NK-92 treated with Interleukin-12 subunit alpha and Interleukin-12 subunit beta, amount 100 ng/mL, for 24 hours (cell line): ENCODE results near the gene FKBP8.
"Not testable (repeated sequence)": the region's sequence is repeated elsewhere in the genome, so short reads cannot be mapped to it uniquely, and the experiment has no call there.

Source experiments
- DNase-seq: peaks from one replicate; lab custom pipeline; 2025; lab: John Stamatoyannopoulos, UW

FKBP8 gene

DNA sequence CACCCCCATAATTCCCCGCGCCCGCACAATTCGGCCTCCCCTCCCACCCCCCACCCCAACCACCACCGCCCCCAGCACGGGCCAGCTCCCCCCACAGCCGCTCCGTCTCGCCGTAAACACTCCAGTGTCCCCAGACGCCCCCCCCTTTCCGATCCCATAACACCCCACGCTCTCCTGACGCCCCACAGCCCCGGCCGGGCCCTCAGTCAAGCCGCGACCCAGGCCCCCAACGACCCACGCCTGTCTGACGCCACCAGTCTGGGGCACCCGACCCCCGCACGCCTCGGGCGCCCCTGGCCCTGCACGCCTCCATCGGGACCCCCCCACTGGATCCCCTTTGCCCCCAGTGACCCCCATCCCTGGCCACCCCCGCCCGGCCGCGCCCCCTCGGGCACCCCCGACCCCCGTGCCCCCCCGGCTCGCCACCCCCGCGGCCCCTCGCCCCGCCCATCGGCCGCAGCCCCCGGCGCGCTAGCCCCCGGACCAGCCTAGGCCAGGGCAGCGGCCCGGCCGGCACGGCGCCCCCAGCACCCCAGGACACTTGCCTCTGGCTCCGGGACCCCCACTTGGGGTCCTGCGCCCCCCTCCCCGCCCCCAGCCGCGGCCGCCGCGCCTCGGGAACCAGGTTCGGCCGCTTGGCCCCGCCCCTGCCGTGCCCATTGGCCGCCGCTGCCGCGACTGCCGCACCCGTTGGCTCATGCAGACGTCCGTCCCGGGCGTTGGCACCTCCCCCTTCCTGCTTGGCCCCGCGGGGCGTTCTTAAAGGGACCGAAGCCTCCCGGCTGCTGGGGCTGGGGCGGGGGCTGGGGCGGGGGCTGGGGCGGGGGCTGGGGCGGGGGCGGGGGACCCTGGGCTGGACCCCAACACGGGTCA is at the start of gene FKBP8:
Gene FKBP8 (minus strand): TSS at position 633 of the 873 bp plus-strand sequence. CDS start 1,603 bp downstream, outside the sequence.
- DNase-seq, result peak; percentile 86

DNA sequence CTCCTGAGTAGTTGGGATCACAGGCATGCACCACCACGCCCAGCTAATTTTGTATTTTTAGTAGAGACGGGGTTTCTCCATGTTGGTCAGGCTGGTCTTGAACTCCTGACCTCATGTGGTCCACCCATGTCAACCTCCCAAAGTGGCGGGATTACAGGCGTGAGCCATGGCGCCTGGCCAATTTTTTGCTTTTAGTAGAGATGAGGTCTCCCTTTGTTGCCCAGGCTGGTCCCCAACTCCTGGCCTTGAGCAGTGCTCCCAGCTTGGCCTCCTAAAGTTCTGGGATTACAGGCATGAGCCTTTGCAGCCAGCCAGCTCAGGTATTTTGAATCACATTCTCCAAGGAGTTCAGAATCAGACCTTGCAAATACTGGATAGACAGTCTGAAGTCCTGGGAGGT is 49.4 kb upstream of the FKBP8 start:
- not testable (repeated sequence) for DNase-seq

DNA sequence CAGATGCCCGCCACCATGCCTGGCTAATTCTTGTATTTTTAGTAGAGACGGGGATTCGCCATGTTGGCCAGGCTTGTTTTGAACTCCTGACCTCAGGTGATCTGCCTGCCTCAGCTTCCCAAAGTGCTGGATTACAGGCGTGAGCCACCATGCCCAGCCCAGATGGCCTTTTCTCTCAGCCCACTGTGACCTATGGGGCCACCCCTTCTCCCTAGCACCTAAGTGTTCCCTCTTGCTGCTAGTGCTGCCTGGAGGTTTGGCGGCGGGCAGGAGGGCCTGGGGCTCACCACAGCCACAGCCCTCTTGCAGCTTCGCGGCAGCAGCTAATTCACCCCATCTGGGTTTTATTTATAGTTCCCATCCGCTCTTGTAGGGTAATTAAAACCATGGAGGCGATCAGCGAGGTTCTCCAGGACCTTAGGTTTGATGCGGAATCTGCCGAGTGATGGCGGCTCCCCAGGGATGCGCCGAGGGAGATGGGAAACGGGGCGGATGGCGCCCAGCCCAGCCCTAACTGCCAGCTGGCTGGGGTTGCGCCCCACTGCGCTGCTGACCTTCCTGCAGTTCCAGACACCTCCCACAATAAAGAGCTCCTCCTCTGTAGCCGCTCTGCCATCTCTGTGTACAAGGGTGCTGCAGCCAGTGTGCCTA is 48.5 kb upstream of the FKBP8 start:
- no peak for DNase-seq

DNA sequence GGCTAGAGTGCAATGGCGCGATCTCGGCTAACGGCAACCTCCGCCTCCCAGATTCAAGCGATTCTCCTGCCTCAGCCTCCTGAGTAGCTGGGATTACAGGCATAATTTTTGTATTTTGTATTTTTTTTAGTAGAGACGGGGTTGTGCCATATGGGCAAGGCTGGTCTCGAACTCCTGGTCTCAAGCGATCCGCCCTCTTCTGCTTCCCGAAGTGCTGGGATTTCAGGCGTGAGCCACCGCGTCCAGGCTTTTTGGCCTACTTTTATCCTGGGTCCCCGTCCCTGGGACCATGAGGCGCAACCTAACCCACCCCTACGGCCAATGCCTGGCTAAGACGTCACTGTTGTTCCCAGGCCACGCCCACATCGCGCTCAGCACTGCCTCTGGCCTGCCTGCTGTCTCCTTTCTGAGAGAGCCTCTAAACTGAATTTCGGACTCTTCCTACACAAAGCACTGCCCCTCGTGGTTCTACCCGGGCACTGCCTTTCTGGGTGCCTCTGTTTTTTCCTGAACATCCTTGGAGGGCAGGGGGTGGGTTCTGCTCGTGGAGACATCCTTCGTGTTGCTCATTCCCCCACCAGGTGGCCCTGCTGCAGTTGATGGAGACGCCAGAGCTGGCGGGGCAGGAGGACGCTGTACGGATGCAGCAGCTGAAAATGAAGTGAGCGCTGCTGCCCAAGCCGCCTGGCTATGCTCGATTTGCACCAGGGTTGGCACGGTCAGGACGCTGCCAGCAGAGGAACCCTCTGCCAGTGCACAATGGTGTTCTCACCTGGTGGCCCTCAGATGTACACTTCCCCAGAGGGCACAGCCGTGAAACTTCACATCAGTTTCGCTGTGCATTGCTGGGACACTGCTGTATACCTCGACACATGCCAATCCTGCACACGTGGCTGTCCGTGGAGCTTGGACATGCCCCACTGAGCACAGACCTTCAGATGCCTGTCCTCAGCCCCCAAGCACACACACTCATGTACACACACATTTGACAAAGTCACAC is 47.2 kb upstream of the FKBP8 start:
- DNase-seq, result no peak

DNA sequence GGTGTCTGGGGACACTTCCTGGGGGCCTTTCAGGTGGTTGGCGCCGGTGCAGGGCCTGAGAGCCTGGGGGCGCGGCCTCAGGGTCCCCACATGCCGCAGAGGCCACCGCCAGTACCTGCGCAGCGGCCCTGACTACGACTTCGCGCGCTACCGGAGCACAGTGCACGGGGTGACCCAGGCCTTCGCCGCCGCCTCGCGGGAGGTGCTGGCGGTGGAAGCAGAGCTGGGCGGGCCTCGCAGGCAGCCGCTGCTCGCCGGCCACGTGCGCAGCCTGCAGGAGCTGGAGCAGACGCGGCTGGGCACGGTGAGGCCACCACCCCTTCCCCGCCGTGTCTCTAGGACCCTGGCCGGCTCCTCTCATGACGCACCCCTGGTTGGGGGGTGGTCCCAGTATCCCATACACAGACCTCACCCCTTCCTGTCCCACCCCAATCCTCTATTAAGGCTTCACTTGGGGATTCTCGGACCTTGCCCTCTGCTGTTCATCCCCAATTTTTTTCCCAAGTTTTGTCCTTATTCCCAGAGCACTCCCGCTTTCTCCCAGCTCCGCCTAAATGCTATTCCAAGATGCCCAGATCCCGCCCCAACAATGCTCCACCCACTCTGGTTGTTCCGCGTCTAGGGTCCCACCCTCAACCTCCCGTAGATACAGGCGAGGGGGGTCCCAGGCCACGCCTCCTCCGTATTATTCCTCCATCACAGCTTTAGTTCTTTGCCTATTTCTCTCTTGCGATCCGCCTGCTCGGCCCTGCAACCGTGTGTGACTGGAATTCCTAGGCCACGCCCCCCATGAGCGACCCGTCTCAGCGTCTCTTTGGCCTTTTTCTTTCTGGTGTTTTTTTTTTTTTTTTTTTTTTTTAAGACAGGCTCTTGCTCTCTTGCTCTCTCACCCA is 46.3 kb upstream of the FKBP8 start:
- peak; percentile 86 for DNase-seq

DNA sequence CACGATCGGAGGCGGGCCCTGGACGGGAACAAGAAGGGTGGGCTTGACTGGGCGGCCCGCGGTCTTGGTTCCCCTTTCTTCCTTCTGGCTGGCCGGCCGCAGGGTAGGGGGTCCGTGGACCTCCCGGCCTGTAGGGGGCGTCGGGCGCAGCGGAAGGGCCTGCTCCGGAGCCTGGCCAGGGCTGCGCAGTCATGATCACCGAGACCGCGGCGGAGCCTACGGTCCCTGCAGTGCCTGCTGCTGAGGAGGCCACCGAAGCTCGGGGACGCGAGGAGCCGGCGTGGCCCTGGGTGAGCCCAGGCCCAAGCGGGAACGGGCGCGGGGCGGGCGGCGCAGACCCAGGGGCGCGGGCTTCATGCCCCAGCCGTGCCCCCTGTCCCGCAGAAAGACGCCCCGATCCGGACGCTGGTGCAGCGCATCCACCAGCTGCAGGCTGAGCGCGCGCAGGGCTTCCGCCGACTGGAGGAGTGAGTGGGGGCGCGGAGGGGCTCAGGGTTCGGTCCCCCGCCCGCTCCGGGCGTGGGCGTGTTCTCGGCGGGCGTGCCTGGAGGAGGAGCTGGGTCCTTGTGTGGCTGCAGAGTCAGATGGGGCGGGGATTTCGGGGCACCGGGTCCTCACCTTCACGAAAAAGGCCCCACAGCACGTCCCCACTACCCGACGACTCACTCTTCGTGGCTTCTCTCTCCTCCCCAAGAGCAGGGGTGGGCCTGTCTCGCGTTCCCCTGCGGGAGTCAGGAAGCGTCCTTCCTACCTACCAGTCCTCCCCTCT is 45.4 kb upstream of the FKBP8 start, which contains the start of gene REX1BD:
Gene REX1BD (plus strand): TSS at position 188 of the 769 bp plus-strand sequence. CDS start 4 bp downstream, at position 192.
- DNase-seq, result peak; percentile 88

DNA sequence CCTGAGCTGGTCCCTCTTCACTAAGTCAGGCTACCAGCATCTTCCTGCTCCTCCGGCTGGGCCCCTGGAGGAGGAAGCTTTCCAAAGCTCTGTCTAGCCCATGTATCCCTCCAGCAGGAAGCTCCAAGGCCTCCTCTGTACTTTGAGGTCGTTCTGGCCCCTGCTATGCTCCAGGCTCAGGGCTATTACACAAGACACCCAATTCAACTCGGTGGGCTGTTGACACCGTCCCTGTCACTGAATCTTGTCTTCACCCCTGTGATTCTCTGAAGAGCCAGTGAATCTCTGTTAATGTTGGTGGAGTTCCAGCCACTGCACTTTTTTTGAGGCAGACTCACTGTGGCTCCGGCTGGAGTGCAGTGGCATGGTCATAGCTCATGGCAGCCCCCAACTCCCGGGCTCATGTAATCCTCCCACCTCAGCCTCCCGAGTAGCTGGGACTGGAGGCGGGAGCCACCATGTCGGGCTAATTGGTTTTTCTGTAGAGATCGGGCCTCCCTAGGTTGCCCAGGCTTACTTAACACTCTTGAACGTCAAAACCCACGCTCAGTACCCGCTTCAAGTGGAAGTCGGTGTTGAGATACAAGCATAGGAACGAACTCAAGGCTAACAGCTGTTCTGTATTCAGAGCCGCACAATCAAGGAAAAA is 44.7 kb upstream of the FKBP8 start:
- no peak for DNase-seq

DNA sequence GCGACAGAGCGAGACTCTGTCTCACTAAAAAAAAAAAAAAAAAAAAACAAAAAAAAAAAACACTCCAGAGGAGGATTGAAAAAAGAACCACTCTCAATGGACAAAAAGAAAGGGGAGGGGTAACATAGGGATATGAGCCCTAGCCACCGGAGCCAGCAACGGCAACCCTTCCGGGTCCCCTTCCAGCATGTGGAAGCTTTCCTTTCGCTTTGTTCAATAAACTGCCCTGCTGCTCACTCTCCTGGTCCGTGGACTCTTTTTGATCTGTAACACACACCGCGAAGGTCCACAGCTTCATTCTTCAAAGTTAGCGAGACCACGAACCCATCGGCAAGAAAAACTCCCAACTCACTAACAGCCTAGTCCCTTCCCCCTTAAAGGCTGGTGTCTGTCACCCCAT is 44.2 kb upstream of the FKBP8 start:
- no peak for DNase-seq

DNA sequence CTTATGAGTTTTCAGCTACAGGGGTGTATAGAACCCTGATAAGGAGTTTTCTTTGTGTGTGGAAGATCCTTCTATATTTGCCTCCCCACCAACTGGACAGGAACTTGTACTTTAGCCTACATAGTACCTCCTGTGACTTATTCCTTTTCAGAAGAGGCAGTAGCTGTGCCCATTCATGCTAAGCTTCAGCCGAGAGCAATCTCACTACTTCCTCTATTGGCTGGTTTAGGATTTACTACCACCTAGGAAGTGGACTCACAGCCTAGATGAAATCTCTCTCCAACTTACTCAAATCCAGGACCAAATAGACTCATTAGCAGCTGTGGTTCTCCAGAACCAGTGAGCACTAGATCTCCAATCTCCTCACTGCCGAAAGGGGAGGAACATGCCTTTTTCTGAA is 42.9 kb upstream of the FKBP8 start:
- DNase-seq, result no peak

DNA sequence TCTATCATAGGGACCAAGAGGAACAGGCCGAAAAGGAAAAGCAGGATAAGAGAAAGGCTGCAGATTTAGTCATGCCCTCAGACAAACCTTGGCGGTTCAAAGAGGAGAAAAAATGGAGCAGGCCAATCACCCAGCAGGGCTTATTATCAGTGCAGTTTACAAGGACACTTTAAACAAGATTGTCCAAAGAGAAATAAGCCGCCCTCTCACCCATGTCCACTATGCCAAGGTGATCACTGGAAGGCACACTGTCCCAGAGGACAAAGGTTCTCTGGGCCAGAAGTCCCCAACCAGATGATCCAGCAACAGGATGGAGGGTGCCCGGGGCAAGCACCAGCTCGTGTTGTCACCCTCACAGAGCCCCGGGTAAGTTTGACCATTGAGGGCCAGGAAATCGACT is 36.9 kb upstream of the FKBP8 start:
- DNase-seq, result no peak

DNA sequence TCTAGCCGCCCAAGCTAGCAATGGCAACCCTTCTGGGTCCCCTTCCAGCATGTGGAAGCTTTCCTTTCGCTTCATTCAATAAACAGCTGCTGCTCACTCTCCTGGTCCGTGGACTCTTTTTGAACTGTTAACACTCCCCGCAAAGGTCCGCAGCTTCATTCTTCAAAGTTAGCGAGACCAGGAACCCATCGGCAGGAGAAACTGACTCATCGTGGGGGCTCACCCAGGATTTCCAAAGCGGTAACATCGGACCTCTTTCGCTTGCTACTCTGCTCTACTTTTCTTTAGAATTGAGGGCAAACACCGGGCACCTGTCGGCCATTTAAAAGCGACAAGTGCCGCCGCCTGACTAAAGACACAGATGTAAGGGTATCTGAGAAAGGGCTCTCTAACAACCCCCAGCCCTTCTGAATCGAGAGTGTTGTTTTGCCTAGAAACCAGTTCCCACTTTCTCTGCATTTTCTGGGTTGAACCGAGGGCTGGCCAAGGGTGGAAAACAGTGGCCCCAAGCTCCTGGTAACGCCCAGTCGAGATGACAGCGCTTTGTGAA is 34.1 kb upstream of the FKBP8 start:
- no peak for DNase-seq

DNA sequence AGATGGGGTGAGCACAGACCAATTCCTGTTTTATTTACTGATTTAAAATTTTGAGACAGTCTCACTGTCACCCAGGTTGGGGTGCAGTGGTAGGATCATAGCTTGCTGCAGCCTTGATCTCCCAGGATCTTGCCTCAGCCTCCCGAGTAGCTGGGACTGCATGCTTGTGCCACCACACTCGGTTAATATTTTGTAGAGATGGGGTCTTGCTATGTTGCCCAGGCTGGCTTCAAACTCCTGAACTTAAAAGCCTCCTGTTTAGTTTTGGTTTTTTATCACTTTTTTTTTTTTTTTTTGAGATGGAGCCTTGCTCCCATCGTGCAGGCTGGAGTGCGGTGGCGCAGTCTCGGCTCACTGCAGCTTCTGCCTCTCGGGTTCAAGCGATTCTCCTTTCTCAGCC is 33.0 kb upstream of the FKBP8 start:
- no peak for DNase-seq

DNA sequence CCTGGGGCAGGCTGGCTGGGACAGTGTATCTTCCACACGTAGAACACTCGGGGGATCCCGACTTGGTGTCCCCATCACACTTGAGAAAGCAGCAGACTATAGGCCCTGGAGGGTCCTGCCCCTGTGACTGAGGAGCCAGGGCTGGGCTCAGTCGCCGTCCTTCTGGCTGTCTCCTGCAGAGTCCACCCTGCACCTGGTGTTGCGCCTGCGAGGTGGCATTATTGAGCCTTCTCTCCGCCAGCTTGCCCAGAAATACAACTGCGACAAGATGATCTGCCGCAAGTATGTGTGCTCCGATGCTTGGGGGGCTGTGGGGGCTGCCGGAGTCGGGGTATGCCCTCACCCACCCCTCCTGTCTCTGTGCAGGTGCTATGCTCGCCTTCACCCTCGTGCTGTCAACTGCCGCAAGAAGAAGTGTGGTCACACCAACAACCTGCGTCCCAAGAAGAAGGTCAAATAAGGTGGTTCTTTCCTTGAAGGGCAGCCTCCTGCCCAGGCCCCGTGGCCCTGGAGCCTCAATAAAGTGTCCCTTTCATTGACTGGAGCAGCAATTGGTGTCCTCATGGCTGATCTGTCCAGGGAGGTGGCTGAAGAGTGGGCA is 31.4 kb upstream of the FKBP8 start:
- DNase-seq, result no peak

DNA sequence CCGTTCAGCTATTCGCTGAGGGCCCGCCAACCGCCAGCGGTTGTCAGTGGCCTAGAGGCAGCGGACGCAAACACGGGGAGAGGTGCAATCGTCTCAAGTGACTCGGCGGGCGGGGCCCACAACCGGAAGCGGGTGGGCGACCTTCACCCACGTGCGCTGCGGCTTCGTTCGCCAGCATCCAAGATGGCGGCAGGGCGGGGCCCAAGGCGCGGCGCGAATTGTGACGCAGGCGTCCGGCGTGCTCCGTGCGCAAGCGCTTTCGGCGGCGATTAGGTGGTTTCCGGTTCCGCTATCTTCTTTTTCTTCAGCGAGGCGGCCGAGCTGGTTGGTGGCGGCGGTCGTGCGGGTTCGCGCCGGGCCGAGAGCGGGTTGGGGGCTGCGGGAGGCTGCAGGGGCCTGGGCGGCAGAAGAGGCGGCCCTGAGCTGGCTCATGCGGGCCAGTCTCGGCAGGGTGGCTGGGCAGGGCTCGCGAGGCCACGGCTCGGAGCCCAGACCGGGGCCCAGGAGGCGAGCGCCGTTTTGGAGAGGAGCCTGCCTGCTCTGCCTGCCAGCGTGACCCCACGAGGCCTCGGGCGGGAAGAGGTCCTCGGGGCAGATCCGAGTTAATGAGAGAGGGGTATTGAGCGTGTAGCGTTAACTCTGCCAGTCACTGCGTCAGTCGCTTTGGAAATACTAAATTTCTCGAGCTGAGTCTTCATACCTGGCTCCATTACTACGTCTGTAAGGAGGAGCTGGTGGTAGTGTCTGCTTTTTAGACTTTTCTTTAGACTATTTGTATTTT is 28.4 kb upstream of the FKBP8 start, which contains the start of gene UBA52:
Gene UBA52 (plus strand): TSS at position 294 of the 781 bp plus-strand sequence. CDS start 1,444 bp downstream, outside the sequence.
- DNase-seq, result peak; percentile 98

DNA sequence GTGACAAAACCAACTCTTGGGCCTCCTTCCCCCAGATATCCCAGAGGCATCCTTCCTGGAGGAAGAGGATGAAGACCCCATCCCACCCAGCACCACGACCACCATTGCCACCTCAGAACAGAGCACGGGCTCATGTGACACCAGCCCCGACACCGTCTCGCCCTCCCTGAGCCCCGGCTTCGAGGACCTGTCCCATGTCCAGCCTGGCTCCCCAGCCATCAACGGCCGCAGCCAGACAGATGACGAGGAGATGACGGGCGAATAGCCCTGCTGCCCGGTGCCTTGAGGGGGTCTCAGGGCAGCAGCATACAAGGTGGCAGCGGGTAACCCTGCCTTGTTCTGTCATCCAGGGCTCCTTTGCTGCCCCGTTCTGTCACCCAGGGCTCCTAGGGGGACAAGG is 25.0 kb upstream of the FKBP8 start:
- DNase-seq, result no peak

DNA sequence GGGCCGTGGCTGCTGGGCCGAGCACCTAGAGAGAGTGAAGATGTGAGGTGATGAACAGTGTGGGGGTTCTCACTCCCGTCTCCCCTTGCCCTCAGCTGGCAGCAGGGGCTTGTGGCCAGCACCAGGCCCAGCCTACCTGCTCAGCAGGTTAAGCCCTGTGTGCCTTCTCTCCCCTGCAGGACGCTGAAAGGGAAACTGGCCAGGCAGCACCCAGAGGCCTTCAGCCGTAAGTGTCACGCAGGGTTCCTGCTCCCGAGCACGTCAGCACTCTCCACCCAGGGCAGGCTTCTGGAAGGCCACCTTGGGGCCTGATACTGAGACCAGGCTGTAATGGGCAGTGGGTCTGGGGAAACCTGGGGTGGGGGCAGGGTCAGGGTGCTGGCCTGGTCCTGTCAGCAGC is 23.6 kb upstream of the FKBP8 start:
- DNase-seq, result no peak

DNA sequence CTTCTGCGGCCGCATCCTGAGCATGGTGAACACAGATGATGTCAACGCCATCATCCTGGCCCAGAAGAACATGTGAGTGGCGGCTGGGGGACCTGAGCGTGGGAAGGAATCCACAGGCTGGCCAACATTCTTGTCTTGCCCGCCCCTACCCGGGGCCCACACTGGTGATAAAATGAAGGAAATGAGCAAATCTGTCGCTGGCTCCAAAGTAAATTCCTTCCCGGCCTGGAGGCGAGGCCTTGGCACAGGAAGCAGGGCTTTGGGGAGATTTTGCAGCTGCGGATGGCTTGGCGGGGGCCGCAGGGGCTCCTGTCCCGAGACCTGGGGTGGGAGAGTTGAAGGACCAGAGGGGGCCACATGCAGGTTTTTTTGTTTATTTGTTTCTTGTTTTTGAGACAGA is 18.7 kb upstream of the FKBP8 start:
- no peak for DNase-seq

DNA sequence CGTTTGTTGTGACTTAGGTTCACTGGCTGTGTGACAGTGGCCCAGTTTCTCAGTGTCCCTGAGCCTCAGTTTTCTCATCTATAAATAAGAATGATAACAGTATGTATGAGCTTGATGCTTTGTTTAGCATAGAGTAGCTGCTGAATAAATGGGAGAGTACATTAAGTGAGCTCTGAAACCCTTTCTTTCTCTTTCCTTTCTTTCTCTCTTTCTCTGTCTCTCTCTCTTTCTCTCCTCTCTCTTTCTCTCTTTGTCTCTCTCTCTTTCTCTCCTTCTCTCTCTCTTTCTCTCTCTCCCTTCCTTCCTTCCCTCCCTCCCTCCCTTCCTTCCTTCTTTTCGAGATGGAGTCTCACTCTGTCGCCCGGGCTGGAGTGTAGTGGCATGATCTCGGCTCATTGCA is 16.3 kb upstream of the FKBP8 start:
- no peak for DNase-seq
